ENCODE data around the gene ZBTB16. TPM values are rescaled to one million over a fixed set of nuclear protein-coding genes. Genes with fewer than 3 reads are reported as not detected.

Gene ZBTB16
- total and polyA plus RNA-seq, 2 experiments from 2014 or later, result 0.29 to 1.4 TPM

GRCh38 chr11:114134870-114135269 lies 75.4 kb downstream of the ZBTB16 start:
- H3K27ac ChIP-seq (ENCODE audit: low read depth), result no peak overlapping the region

More at GRCh38 chr11:114134870-114135269, 75.4 kb downstream of the ZBTB16 start:
- H3K4me1 Mint-ChIP-seq, result peaks cover 13% of the 10 kb centered on the region
- Histone ChIP-seq H3K9me2 (ENCODE audit: insufficient read depth) (peaks cover 8% of the 10 kb centered on the region), H2AFZ (no peak overlapping the region), H3K4me3 (no peak overlapping the region), H3K4me2 (no peak overlapping the region), H3F3A (replicated peaks; ENCODE audit: low read depth) (no peaks in the 10 kb centered on the region), H3K27me3 (ENCODE audit: insufficient read depth) (no peaks in the 10 kb centered on the region), H4K20me1 (replicated peaks; ENCODE audit: insufficient read depth) (no peaks in the 10 kb centered on the region), H3K36me3 (ENCODE audit: insufficient read depth) (no peaks in the 10 kb centered on the region), H3K79me2 (replicated peaks; ENCODE audit: insufficient read depth) (no peaks in the 10 kb centered on the region), H3K4me1 (ENCODE audit: insufficient read depth) (no peaks in the 10 kb centered on the region; the same call in 1 of the 2 replicates)
- DNase-seq (ENCODE audit: low spot score) (no peak), ATAC-seq (no peak)
- no peak overlapping the region for H3K4me3 Mint-ChIP-seq
- H3K36me3 Mint-ChIP-seq (ENCODE audit: low read depth), result no peaks in the 10 kb centered on the region
- TF ChIP-seq CREB1 (CRISPR knock-in tag; IDR thresholded peaks at IDR 0.05; ENCODE audit: low read depth), result no peak
- no peak for TF ChIP-seq EZH2phosphoT487 (IDR thresholded peaks at IDR 0.05; ENCODE audit: unreplicated experiment)
- no peak for TF ChIP-seq ZNF462 (CRISPR knock-in tag; IDR thresholded peaks at IDR 0.05)
- TF ChIP-seq ETS1 (IDR thresholded peaks at IDR 0.05), result no peak
- TF ChIP-seq NANOG (IDR thresholded peaks at IDR 0.05; ENCODE audit: borderline replicate concordance), result no peak
- no peak for TF ChIP-seq ZNF331 (CRISPR knock-in tag; IDR thresholded peaks at IDR 0.05; ENCODE audit: low read depth)
- no peak for TF ChIP-seq POLR2AphosphoS5 (IDR thresholded peaks at IDR 0.05; ENCODE audit: low read depth)
- no peak for TF ChIP-seq JUNB (IDR thresholded peaks at IDR 0.05; ENCODE audit: unreplicated experiment)
- TF ChIP-seq EZH2 (IDR thresholded peaks at IDR 0.05; ENCODE audit: low read depth, unreplicated experiment), result no peak
- peaks cover 2% of the 10 kb centered on the region for H3K27me3 Mint-ChIP-seq (ENCODE audit: insufficient read depth, low read depth, poor library complexity)
- H3K9me3 Mint-ChIP-seq, result no peaks in the 10 kb centered on the region
- H3K27ac Mint-ChIP-seq, result no peak overlapping the region

Measured in GM23338 (cell line).